Stomach (tissue), 9 donors: ENCODE data around the gene PDE6H. TPM values are rescaled to one million over a fixed set of nuclear protein-coding genes. Genes with fewer than 3 reads are reported as not detected.

Source experiments
- DNase-seq, 2 donors: peaks; one replicate each; pipeline versions ENCODE4 v3.0.0 to v3.0.0-alpha.2; 2013 to 2019
- H3K27ac ChIP-seq, 5 donors: fragments of 200-600 bp in 4 of 5; sonication (generic) in 4 of 5; one replicate each; pipeline ENCODE4 v1.5.1; 2013 to 2019; ENCODE audit warnings: mild to moderate bottlenecking in 1 of 5, moderate library complexity in 1 of 5
- H3K27me3 ChIP-seq, 3 donors: fragments of 200-600 bp; sonication (generic); one replicate each; pipeline ENCODE4 v1.5.1; 2017 to 2019; ENCODE audit warnings: mixed run types in 1 of 3
- H3K36me3 ChIP-seq, 4 donors: fragments of 200-600 bp; sonication (generic); 1 replicate in 3 of 4; 2 replicates in 1 of 4; pipeline ENCODE4 v1.5.1; 2016 to 2019
- H3K4me1 ChIP-seq, 4 donors: fragments of 200-600 bp; sonication (generic); one replicate each; pipeline ENCODE4 v1.5.1; 2016 to 2019
- H3K4me3 ChIP-seq, 4 donors: fragments of 200-600 bp; sonication (generic) in 3 of 4; one replicate each; pipeline ENCODE4 v1.5.1; 2016 to 2019; ENCODE audit warnings: mild to moderate bottlenecking in 1 of 4
- H3K9me3 ChIP-seq, 4 donors: fragments of 200-600 bp; sonication (generic); one replicate each; pipeline ENCODE4 v1.5.1; 2016 to 2019
- EP300 ChIP-seq: sonication (generic); formaldehyde crosslinking; IDR thresholded peaks from one replicate; pipeline ENCODE4 v1.6.1; 2017; ENCODE audit warnings: antibody characterized with exemption
- POLR2A ChIP-seq, 4 donors: fragments of 450-650 bp; IDR thresholded peaks; one replicate each; pipeline ENCODE4 v1.6.1; 2016; ENCODE audit warnings: antibody characterized with exemption in 4 of 4, control low read depth in 2 of 4, mild to moderate bottlenecking in 1 of 4, moderate library complexity in 1 of 4
- POLR2AphosphoS5 ChIP-seq, 3 donors: sonication (generic); formaldehyde crosslinking; IDR thresholded peaks; one replicate each; pipeline ENCODE4 v1.6.1; 2016; ENCODE audit warnings: antibody characterized with exemption in 3 of 3
- WGBS, 5 donors: extraction: QIAGEN DNeasy Blood & Tissue Kit in 3 of 5; methylation state at CpG; one replicate each; pipeline versions ENCODE4 v1.1.5 to v1.1.7; 2013 to 2018; 5-methylcytosine and 5-hydroxymethylcytosine counted together
- intact Hi-C: fragments of 100-400 bp; cut with DNase I; formaldehyde crosslinking; loops from one replicate; pipeline ENCODE4 v1.15.1; 2023; ENCODE audit warnings: low total_unique reads
- polyA plus RNA-seq, 3 donors: library from polyadenylated mRNA; stranded (reverse); fragments of 200-250 nt; gene quantifications; one replicate each; pipeline ENCODE4 v1.2.3, GENCODE V29; 2013
- total RNA-seq, 5 donors: library from RNA; depleted of rRNA; stranded (reverse); fragments of >200 nt; gene quantifications; one replicate each; pipeline versions ENCODE4 v1.1.0 to v1.2.3, GENCODE V29; 2014 to 2016
- TF ChIP-seq, protein P1 (sequence below), 7 experiments: fragments of 450-650 bp in 4 of 7; fragments of 200-600 bp in 3 of 7; sonication (generic) in 3 of 7; IDR thresholded peaks; one replicate each; pipeline ENCODE4 v1.5.1; 2016 to 2019; ENCODE audit warnings: antibody characterized with exemption in 7 of 7, control low read depth in 2 of 7, mild to moderate bottlenecking in 1 of 7
- donor health status: healthy with polysubstance abuse.
- donor health status: Bipolar disorder and iron deficiency.
- donor health status: healthy.

PDE6H gene
- total and polyA plus RNA-seq, 8 donors = not detected

GRCh38 chr12:14974633-14975032, 1.8 kb downstream of the PDE6H start:
- TF ChIP-seq POLR2AphosphoS5 (IDR thresholded peaks at IDR 0.05) (no peak), POLR2A (IDR thresholded peaks at IDR 0.05) (no peak), EP300 (no peak)
- TF ChIP-seq, protein P1, sequence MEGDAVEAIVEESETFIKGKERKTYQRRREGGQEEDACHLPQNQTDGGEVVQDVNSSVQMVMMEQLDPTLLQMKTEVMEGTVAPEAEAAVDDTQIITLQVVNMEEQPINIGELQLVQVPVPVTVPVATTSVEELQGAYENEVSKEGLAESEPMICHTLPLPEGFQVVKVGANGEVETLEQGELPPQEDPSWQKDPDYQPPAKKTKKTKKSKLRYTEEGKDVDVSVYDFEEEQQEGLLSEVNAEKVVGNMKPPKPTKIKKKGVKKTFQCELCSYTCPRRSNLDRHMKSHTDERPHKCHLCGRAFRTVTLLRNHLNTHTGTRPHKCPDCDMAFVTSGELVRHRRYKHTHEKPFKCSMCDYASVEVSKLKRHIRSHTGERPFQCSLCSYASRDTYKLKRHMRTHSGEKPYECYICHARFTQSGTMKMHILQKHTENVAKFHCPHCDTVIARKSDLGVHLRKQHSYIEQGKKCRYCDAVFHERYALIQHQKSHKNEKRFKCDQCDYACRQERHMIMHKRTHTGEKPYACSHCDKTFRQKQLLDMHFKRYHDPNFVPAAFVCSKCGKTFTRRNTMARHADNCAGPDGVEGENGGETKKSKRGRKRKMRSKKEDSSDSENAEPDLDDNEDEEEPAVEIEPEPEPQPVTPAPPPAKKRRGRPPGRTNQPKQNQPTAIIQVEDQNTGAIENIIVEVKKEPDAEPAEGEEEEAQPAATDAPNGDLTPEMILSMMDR (IDR thresholded peaks at IDR 0.05) = no peak
- Histone ChIP-seq H3K27me3 (no peaks in the 10 kb centered on the region), H3K4me1 (no peaks in the 10 kb centered on the region), H3K36me3 (no peaks in the 10 kb centered on the region), H3K4me3 (no peak overlapping the region), H3K27ac (no peak overlapping the region), H3K9me3 (no peaks in the 10 kb centered on the region)
- intact Hi-C loops = no loop called here
- DNase-seq = no peak
- 91 to 94% (median 93%) methylated on average over 3 of the region's 3 CpGs for WGBS, 5 donors

- 72 to 93% (median 87%) methylated on average over 4 of the region's 4 CpGs for WGBS, 5 donors
- H3K4me3 ChIP-seq = no peak overlapping the region
- no peak for TF ChIP-seq POLR2A (IDR thresholded peaks at IDR 0.05)
- no peak for TF ChIP-seq EP300
- TF ChIP-seq, protein P1 (IDR thresholded peaks at IDR 0.05) = no peak
- no peak for TF ChIP-seq POLR2AphosphoS5 (IDR thresholded peaks at IDR 0.05)
- intact Hi-C loops = no loop called here
- H3K27ac ChIP-seq = no peak overlapping the region
- H3K4me1 ChIP-seq = no peaks in the 10 kb centered on the region
- no peak for DNase-seq
- no peaks in the 10 kb centered on the region for H3K36me3 ChIP-seq
- H3K9me3 ChIP-seq = no peaks in the 10 kb centered on the region
- H3K27me3 ChIP-seq = no peaks in the 10 kb centered on the region
Measured at GRCh38 chr12:14975457-14975856, 2.6 kb downstream of the PDE6H start.

- DNase-seq = no peak
- 80 to 92% (median 87%) methylated on average over 3 of the region's 3 CpGs for whole genome bisulfite sequencing, 5 donors
- Histone ChIP-seq H3K27ac (no peak overlapping the region), H3K27me3 (no peaks in the 10 kb centered on the region), H3K9me3 (no peaks in the 10 kb centered on the region), H3K4me3 (no peak overlapping the region), H3K36me3 (no peaks in the 10 kb centered on the region), H3K4me1 (no peaks in the 10 kb centered on the region)
- no peak for TF ChIP-seq POLR2AphosphoS5 (IDR thresholded peaks at IDR 0.05)
- TF ChIP-seq, protein P1 (IDR thresholded peaks at IDR 0.05) = no peak
- no peak for TF ChIP-seq EP300
- TF ChIP-seq POLR2A (IDR thresholded peaks at IDR 0.05) = no peak
- intact Hi-C loops = no loop called here
Measured at GRCh38 chr12:14976658-14977057, 3.8 kb downstream of the PDE6H start.

GRCh38 chr12:14979468-14979867, 6.6 kb downstream of the PDE6H start:
- Histone ChIP-seq H3K27ac (no peak overlapping the region), H3K27me3 (no peaks in the 10 kb centered on the region), H3K4me1 (peaks cover 0 to 6% (median 0%) of the 10 kb centered on the region in 4 donors), H3K9me3 (no peaks in the 10 kb centered on the region), H3K36me3 (no peaks in the 10 kb centered on the region), H3K4me3 (no peak overlapping the region)
- intact Hi-C loops = no loop called here
- DNase-seq = no peak
- TF ChIP-seq, protein P1 (IDR thresholded peaks at IDR 0.05) = no peak
- TF ChIP-seq POLR2AphosphoS5 (IDR thresholded peaks at IDR 0.05) (no peak), POLR2A (IDR thresholded peaks at IDR 0.05) (no peak), EP300 (no peak)
